K562 (cell line): ENCODE measurements around the gene CTSH. TPM values are rescaled to one million over a fixed set of nuclear protein-coding genes. Genes with fewer than 3 reads are reported as not detected.

Source experiments
- ATAC-seq: fragments of 200-7000 bp; cut with Tn5 transposase; 3 replicates; pipeline ENCODE4 v1.9.1; 2020; ENCODE audit warnings: moderate library complexity
- BruUV-seq: library from RNA; stranded (reverse); fragments of 400-500 nt; replicated peaks from 2 replicates; lab custom pipeline; 2021; lab: Mats Ljungman, UMichigan
- CTCF ChIA-PET: fragments of 300-600 bp; formaldehyde crosslinking; extraction: SDS; loops from one replicate; lab custom pipeline; 2021; ENCODE audit warnings: low intra/inter-chr PET ratio; lab: Yijun Ruan, JAX
- POLR2A ChIA-PET: fragments of 300-600, 350-650 bp; sonication (Branson Sonifier 250); formaldehyde crosslinking; extraction: SDS; loops from one replicate; lab custom pipeline; 2021; ENCODE audit warnings: antibody characterized with exemption, inconsistent platforms; lab: Yijun Ruan, JAX
- DNase-seq, 4 experiments: peaks; one replicate each; pipeline versions ENCODE4 v3.0.0 to v3.0.0-alpha.2; 2011 to 2018; ENCODE audit warnings: low spot score in 3 of 4, mixed read lengths in 3 of 4; ENCODE audit errors: extremely low read depth in 1 of 4
- FAIRE-seq: peaks from 2 replicates; lab custom pipeline; 2011; peaks lifted over from hg19 to GRCh38; lab: Jason Lieb, UNC
- H2AFZ ChIP-seq: 2 replicates; pipeline ENCODE4 v1.6.0; 2011; ENCODE audit warnings: low read depth, low read length, control low read depth, inconsistent platforms
- H3K27ac ChIP-seq: fragments of 200-600 bp; 3 replicates; pipeline ENCODE4 v1.8.0; 2011; ENCODE audit warnings: low read depth, mild to moderate bottlenecking, control low read depth, inconsistent platforms, low read length, moderate library complexity, mixed read lengths; ENCODE audit errors: extremely low read depth
- H3K27me3 ChIP-seq, 2 experiments: fragments of 300-600 bp in 1 of 2; 2 replicates in 1 of 2; 3 replicates in 1 of 2; pipeline versions ENCODE4 v1.6.0 to v1.8.0; 2011; ENCODE audit warnings: inconsistent platforms in 2 of 2, low read length in 2 of 2, mild to moderate bottlenecking in 1 of 2, mixed read lengths in 1 of 2, moderate library complexity in 1 of 2; ENCODE audit not compliant: control insufficient read depth in 2 of 2, insufficient read depth in 2 of 2
- H3K36me3 ChIP-seq: fragments of 300-600 bp; 3 replicates; pipeline ENCODE4 v1.8.0; 2011; ENCODE audit warnings: mild to moderate bottlenecking, low read length, inconsistent platforms; ENCODE audit not compliant: control insufficient read depth, insufficient read depth
- H3K4me1 ChIP-seq, 2 experiments: fragments of 200-600 bp in 1 of 2; replicated peaks in 1 of 2; 2 replicates in 1 of 2; 3 replicates in 1 of 2; pipeline versions ENCODE4 v1.5.1 to v1.8.0; 2011; ENCODE audit warnings: inconsistent platforms in 2 of 2, low read length in 2 of 2, mild to moderate bottlenecking in 1 of 2, mixed read lengths in 1 of 2, moderate library complexity in 1 of 2; ENCODE audit not compliant: control insufficient read depth in 2 of 2, insufficient read depth in 2 of 2
- H3K4me2 ChIP-seq: 2 replicates; pipeline ENCODE4 v1.6.1; 2011; ENCODE audit warnings: low read length, control low read depth, inconsistent platforms, mixed read lengths; ENCODE audit not compliant: insufficient read depth
- H3K4me3 ChIP-seq: fragments of 200-600 bp; sonication (generic), shearing (Covaris generic); 2 replicates; pipeline ENCODE4 v1.5.1; 2016; ENCODE audit warnings: control low read depth, inconsistent platforms
- H3K79me2 ChIP-seq: fragments of 200-600 bp; 3 replicates; pipeline ENCODE4 v1.8.0; 2011; ENCODE audit warnings: low read length, inconsistent platforms; ENCODE audit not compliant: control insufficient read depth, insufficient read depth
- H3K9ac ChIP-seq, 2 experiments: 2 replicates each; pipeline versions ENCODE4 v1.6.0 to v1.6.1; 2011; ENCODE audit warnings: low read depth in 2 of 2, low read length in 2 of 2, control low read depth in 1 of 2, inconsistent platforms in 1 of 2, mild to moderate bottlenecking in 1 of 2, mixed read lengths in 1 of 2; ENCODE audit not compliant: insufficient read depth in 1 of 2
- H3K9me1 ChIP-seq: one replicate; pipeline ENCODE4 v1.6.0; 2011; ENCODE audit warnings: inconsistent platforms, mild to moderate bottlenecking, low read length, moderate library complexity; ENCODE audit not compliant: control insufficient read depth, insufficient read depth
- H3K9me3 ChIP-seq: replicated peaks from 2 replicates; pipeline ENCODE4 v1.5.1; 2011; ENCODE audit warnings: low read depth, low read length, inconsistent platforms; ENCODE audit not compliant: control insufficient read depth, insufficient read depth
- H4K20me1 ChIP-seq: replicated peaks from 2 replicates; pipeline ENCODE4 v1.6.1; 2011; ENCODE audit warnings: low read length, inconsistent platforms, mixed read lengths; ENCODE audit not compliant: control insufficient read depth, insufficient read depth
- BCOR ChIP-seq: fragments of 450-650 bp; IDR thresholded peaks from 2 replicates; pipeline ENCODE4 v1.6.1; 2016
- BRCA1 ChIP-seq, 2 experiments: fragments of 450-650 bp in 1 of 2; sonication (generic) in 1 of 2; formaldehyde crosslinking in 1 of 2; IDR thresholded peaks; 2 replicates each; pipeline versions ENCODE4 v1.5.0 to v1.6.1; 2017 to 2020; ENCODE audit warnings: mild to moderate bottlenecking in 1 of 2, missing genetic modification reagents in 1 of 2
- FOXA3 ChIP-seq, 2 experiments: fragments of 450-650 bp in 1 of 2; sonication (generic) in 1 of 2; formaldehyde crosslinking; IDR thresholded peaks in 1 of 2; conservative IDR thresholded peaks in 1 of 2; 2 replicates each; pipeline versions ENCODE4 v1.4.0 to v1.8.0; 2020 to 2022; ENCODE audit warnings: mild to moderate bottlenecking in 2 of 2, missing genetic modification reagents in 1 of 2
- HEY1 ChIP-seq: fragments of 250-450 bp; sonication (Bioruptor Pico); IDR thresholded peaks from 2 replicates; pipeline ENCODE4 v1.5.0; 2020; ENCODE audit warnings: mild to moderate bottlenecking, moderate library complexity, borderline replicate concordance
- HLTF ChIP-seq: fragments of 450-650 bp; IDR thresholded peaks from 2 replicates; pipeline ENCODE4 v1.6.1; 2016
- KDM1A ChIP-seq, 2 experiments: fragments of 450-650 bp; IDR thresholded peaks; 2 replicates each; pipeline ENCODE4 v1.6.1; 2016; ENCODE audit warnings: mild to moderate bottlenecking in 2 of 2
- LCOR ChIP-seq: sonication (generic); formaldehyde crosslinking; IDR thresholded peaks from 2 replicates; pipeline ENCODE4 v1.8.0; 2022; ENCODE audit warnings: mild to moderate bottlenecking, missing genetic modification reagents
- PHB ChIP-seq: fragments of 250-450 bp; sonication (Bioruptor Pico); IDR thresholded peaks from 2 replicates; pipeline ENCODE4 v1.5.0; 2021
- RBM25 ChIP-seq: fragments of 200-400 bp; formaldehyde crosslinking; IDR thresholded peaks from 2 replicates; pipeline ENCODE4 v1.6.1; 2018; ENCODE audit warnings: low read length, low read depth, moderate library complexity; ENCODE audit not compliant: severe bottlenecking
- SMC3 ChIP-seq: conservative IDR thresholded peaks from 2 replicates; pipeline ENCODE4 v1.6.1; 2011; ENCODE audit warnings: low read depth, low read length, improper control_type of control experiment; ENCODE audit not compliant: insufficient read depth
- WHSC1 ChIP-seq: IDR thresholded peaks from one replicate; pipeline ENCODE4 v1.6.1; 2012; ENCODE audit warnings: low read length, control low read depth, inconsistent platforms
- ZFP36 ChIP-seq: fragments of 150-350 bp; IDR thresholded peaks from 2 replicates; pipeline ENCODE4 v1.6.1; 2018; ENCODE audit warnings: low read length, low read depth; ENCODE audit not compliant: partially characterized antibody
- WGBS: fragments of 100-300 bp; shearing (Covaris generic); methylation state at CpG from one replicate; pipeline ENCODE4 v1.1.6; 2016; ENCODE audit warnings: low coverage, mixed read lengths; ENCODE audit not compliant: insufficient coverage; ENCODE audit errors: missing lambda C conversion rate; 5-methylcytosine and 5-hydroxymethylcytosine counted together
- in situ Hi-C: fragments of 300-500 bp; cut with MboI; formaldehyde crosslinking; loops from 4 replicates; pipeline ENCODE4 v1.15.0; 2018; ENCODE audit warnings: inconsistent platforms, mixed read lengths
- intact Hi-C: fragments of 100-400 bp; cut with micrococcal nuclease; formaldehyde crosslinking; loops from 2 replicates; pipeline ENCODE4 v1.14.2; 2022
- polyA plus RNA-seq, 8 experiments: library from polyadenylated mRNA; depleted of rRNA in 4 of 8; stranded (reverse) in 5 of 8; unstranded in 3 of 8; fragments of >200 nt; fragmentation: Nextera tagmentation in 2 of 8; fragmentation: Illumina TruSeq in 1 of 8; extraction: Ambion mirVana in 2 of 8; extraction: Trizol in 1 of 8; gene quantifications; 2 replicates each; pipeline versions ENCODE4 v1.2.1 to v1.2.3, GENCODE V29; 2011 to 2014; ENCODE audit warnings: inconsistent platforms in 1 of 8, missing spikeins in 1 of 8
- total RNA-seq, 7 experiments: library from RNA; depleted of rRNA in 6 of 7; stranded (reverse); fragments of >200 nt in 6 of 7; fragmentation: Illumina TruSeq in 2 of 7; extraction: Trizol in 2 of 7; gene quantifications; 2 replicates each; pipeline versions ENCODE4 v1.2.1 to v1.2.3, GENCODE V29; 2011 to 2021; ENCODE audit warnings: low replicate concordance in 1 of 7
- TF ChIP-seq, protein P1 (sequence below), 3 experiments: fragments of 200-800 bp in 1 of 3; sonication (Bioruptor generic) in 1 of 3; sonication (generic) in 1 of 3; formaldehyde crosslinking in 1 of 3; IDR thresholded peaks; 2 replicates each; pipeline versions ENCODE4 v1.6.1 to v1.8.0; 2016 to 2022; ENCODE audit warnings: mild to moderate bottlenecking in 2 of 3, missing compliant biosample characterization in 2 of 3, missing genetic modification characterization in 2 of 3, missing genetic modification reagents in 1 of 3
- TF ChIP-seq, protein P2 (sequence below): fragments of 450-650 bp; IDR thresholded peaks from 2 replicates; pipeline ENCODE4 v1.6.1; 2014; ENCODE audit warnings: low read depth, mild to moderate bottlenecking, moderate library complexity, borderline replicate concordance

Gene CTSH
- total and polyA plus RNA-seq, 9 of the 15 experiments (the other 6 are each of a cell fraction or from before 2014, with no cell fraction given): 15.0 to 462 (median 173) TPM

DNA sequence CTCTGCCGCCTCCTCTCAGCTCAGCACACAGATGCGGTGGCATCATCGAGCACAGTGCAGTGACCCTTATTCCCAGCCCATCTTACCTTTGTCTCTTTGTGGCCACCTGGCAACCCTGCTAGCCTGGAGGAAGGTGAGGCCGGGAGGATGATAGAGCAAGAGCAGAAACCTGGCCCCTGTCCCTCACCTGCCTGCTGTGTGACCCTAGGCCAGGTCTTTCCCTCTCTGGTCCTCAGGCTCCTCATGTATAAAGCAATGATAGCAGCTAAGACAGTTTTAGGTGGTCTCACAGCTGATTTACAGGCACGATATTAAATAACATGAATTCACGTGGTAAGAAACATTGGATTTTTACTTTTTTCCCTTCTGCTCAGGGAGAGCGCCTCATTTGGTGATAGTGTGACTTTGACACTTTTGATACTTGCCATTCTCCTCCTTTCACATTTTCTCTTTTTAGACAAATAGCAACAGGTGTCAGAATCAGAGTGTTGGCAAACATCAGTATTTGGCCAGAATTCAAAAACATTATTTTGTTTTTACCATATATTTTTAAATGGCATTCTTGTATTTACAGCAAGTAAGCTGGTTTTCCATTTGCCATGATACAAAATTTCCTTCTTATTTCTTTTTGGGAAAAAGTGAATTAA, 29.5 kb upstream of the CTSH start:
- H3K79me2 ChIP-seq: no peaks in the 10 kb centered on the region
- peaks cover 0 to 5% of the 10 kb centered on the region in 2 experiments; a peak in 4 of 5 replicates for H3K4me1 ChIP-seq
- H3K27ac ChIP-seq: no peak overlapping the region
- DNase-seq (no peak), FAIRE-seq (no peak), ATAC-seq (no peak)
- 58% methylated on average over 7 of the region's 7 CpGs for WGBS
- POLR2A ChIA-PET: interaction anchor here (0.8 kb wide), 1 partner anchor 14 kb away, joined by 3 read pairs; no protein-coding TSS in a partner anchor
- CTCF ChIA-PET: no interaction called here
- no peaks in the 10 kb centered on the region for H4K20me1 ChIP-seq
- H3K27me3 ChIP-seq: no peaks in the 10 kb centered on the region
- no TSS peak for BruUV-seq
- no peaks in the 10 kb centered on the region for H3K9me3 ChIP-seq
- no peaks in the 10 kb centered on the region for H3K36me3 ChIP-seq
- intact Hi-C loops: no loop called here
- no peak overlapping the region for H2AFZ ChIP-seq
- H3K4me3 ChIP-seq: no peak overlapping the region
- peak overlapping the region in 1 of 2 experiments; percentile 41; a peak in 1 of 4 replicates for H3K9ac ChIP-seq
- in situ Hi-C loops: no loop called here
- no peak overlapping the region for H3K4me2 ChIP-seq
- H3K9me1 ChIP-seq: no peaks in the 10 kb centered on the region
- TF ChIP-seq, protein P1, sequence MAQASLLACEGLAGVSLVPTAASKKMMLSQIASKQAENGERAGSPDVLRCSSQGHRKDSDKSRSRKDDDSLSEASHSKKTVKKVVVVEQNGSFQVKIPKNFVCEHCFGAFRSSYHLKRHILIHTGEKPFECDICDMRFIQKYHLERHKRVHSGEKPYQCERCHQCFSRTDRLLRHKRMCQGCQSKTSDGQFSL (CRISPR knock-in tag; IDR thresholded peaks at IDR 0.05): no peak
- TF ChIP-seq, protein P1 (tag; IDR thresholded peaks at IDR 0.05): no peak
- TF ChIP-seq LCOR (CRISPR knock-in tag) (no peak), BRCA1 (IDR thresholded peaks at IDR 0.05) (no peak), BRCA1 (CRISPR knock-in tag; IDR thresholded peaks at IDR 0.05) (no peak), HLTF (no peak), KDM1A (IDR thresholded peaks at IDR 0.05) (0 out of 4 replicates have a peak, but pooled peaks of 1 of the 2 experiments have one; percentile 11), SMC3 (no peak), ZFP36 (peak; percentile 64), HEY1 (CRISPR knock-in tag) (no peak), BCOR (peak; percentile 52; the same call in 1 of the 2 replicates), FOXA3 (CRISPR knock-in tag; conservative IDR thresholded peaks at IDR 0.05 in 1 of 2, IDR thresholded peaks at IDR 0.05 in 1 of 2) (no peak), PHB (CRISPR knock-in tag) (no peak), RBM25 (peak; percentile 59), WHSC1 (no peak)
- TF ChIP-seq, protein P2, sequence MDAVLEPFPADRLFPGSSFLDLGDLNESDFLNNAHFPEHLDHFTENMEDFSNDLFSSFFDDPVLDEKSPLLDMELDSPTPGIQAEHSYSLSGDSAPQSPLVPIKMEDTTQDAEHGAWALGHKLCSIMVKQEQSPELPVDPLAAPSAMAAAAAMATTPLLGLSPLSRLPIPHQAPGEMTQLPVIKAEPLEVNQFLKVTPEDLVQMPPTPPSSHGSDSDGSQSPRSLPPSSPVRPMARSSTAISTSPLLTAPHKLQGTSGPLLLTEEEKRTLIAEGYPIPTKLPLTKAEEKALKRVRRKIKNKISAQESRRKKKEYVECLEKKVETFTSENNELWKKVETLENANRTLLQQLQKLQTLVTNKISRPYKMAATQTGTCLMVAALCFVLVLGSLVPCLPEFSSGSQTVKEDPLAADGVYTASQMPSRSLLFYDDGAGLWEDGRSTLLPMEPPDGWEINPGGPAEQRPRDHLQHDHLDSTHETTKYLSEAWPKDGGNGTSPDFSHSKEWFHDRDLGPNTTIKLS: no peak
